GM12873 (cell line): ENCODE measurements around the gene GRM3.

Experiments used
- CTCF ChIP-seq: IDR thresholded peaks from 2 replicates; pipeline ENCODE4 v1.5.1; 2012; ENCODE audit warnings: low read depth, mild to moderate bottlenecking, moderate library complexity, low read length, control low read depth; ENCODE audit not compliant: insufficient read depth; ENCODE audit errors: missing control alignments

The GRM3 gene

GRCh38 chr7:86645225-86645608, 1.5 kb downstream of the GRM3 start:
- no peak for TF ChIP-seq CTCF

- TF ChIP-seq CTCF, result no peak
Observed at GRCh38 chr7:86645676-86646276, 2.1 kb downstream of the GRM3 start.

DNA sequence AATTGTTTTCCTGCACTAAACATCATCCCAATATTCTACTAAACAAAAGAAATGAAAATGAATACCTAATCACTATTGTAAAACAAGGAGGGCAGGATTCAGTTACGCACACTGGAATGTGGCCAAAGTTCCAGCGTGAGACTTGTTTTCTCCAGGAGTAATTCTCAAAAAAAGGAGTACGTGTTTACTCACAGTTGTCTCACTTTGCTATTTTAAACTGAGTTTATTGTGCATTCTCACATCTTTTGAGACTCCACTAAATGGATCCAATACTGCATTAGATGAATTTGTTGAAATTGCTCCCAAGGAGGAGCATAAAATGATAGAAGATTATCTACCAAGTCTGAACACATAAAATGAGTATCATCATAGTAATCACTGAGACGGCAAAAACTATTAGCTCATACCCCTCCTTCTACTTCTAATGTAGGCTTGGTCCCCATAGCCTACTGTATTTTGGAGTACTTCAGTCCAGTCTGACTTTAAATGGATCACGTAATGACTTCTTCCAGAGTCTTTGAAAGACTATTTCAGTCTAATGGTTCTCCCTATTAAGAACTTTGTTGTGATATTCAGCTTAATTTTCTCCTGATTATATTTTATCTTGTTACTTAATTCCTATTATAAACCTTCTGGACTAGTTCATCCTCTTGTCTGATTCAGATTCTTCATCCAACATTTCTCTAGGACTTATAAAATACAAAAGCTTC, 3.8 kb downstream of the GRM3 start:
- TF ChIP-seq CTCF, result no peak

DNA sequence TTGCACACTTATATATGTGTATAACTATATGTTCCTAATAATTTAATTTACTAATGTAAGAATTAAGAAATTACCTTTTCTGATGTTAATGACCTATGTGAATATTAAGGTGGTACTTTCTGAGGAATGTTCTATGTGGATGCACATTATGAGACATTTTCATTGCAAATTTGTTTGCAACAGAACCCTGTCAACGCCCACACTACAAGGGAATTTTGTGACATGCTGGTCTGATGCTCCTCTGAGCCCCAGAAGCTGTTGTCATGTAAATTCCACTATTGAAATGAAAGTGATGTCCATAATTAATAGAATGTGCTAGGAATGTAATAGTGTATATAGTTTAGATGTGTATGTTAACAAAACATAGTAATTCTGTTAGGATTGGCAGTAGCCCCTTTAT, 4.5 kb downstream of the GRM3 start:
- TF ChIP-seq CTCF, result no peak

DNA sequence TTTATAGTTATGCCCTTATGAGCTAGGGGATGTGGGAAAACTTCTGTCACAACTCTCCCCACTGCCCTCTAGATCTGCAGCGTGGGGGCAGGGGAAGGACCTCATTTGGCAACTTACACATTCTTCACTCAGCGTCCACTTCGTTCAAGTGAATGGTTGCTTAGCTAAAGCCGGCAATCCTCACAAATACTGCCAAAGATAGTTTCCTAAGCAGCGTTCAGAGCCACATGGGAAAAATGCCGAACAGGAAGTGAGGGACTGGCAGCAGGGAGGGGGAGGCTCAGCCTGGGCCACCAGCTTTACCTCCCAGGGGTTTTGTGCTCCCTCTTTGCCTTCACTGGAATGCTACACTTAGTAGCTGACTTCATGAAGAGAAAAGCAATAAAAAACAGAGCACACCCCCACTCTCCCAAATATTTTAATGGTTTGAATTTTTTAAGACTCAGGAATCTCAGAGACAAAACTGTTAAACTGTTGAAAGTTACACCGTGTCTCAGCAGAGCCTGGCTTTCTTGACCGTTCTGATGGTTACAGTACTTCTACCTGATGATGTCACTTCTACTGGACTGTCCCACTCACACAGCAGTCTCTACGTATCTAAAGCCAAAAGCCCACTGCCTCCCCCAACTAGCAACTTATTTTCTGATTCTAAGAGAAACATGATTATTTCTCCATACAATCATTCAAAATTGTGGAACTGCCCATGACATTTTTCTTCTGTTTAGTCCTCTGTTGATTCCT, 10.4 kb downstream of the GRM3 start:
- no peak for TF ChIP-seq CTCF

DNA sequence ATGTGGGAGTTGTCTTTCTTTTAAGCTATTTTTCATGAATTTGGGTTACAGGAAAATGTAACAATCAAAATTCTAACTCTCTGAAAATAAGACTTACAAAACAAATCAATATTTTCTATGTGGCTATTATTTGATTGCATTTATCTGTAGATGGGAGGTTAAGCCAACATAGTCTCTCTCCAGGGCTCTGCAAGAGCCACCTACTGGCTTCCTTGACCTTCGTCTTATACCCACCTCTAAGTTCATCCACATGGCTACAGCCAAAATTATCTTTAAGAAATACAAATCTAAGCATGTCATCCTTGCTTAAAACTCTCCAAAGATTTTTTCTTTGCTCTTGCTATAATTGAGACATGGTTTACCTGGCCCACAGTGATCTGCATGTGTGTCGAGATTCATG, 14.2 kb downstream of the GRM3 start:
- TF ChIP-seq CTCF, result no peak

GRCh38 chr7:86660950-86661462, 17.3 kb downstream of the GRM3 start:
- no peak for TF ChIP-seq CTCF
